Ectodermal cell (in vitro differentiated cells): ENCODE results near the gene TDRD10.

ENCODE experiments used
- H3K27ac ChIP-seq: 2 replicates; pipeline ENCODE4 v1.7.0; 2013; ENCODE audit warnings: mild to moderate bottlenecking, low read depth, low read length; ENCODE audit not compliant: insufficient read depth, poor library complexity, severe bottlenecking
- H3K27me3 ChIP-seq: 2 replicates; pipeline ENCODE4 v1.7.0; 2013; ENCODE audit warnings: mild to moderate bottlenecking, low read length; ENCODE audit not compliant: insufficient read depth, control insufficient read depth, poor library complexity, severe bottlenecking
- H3K36me3 ChIP-seq: one replicate; pipeline ENCODE4 v1.7.0; 2013; ENCODE audit warnings: low read length; ENCODE audit not compliant: control insufficient read depth, insufficient read depth
- H3K4me1 ChIP-seq: one replicate; pipeline ENCODE4 v1.7.0; 2013; ENCODE audit warnings: low read length; ENCODE audit not compliant: control insufficient read depth, insufficient read depth
- H3K4me3 ChIP-seq: 2 replicates; pipeline ENCODE4 v1.7.0; 2013; ENCODE audit warnings: low read depth, low read length, control low read depth; ENCODE audit not compliant: insufficient read depth
- H3K9me3 ChIP-seq: 2 replicates; pipeline ENCODE4 v1.7.0; 2013; ENCODE audit warnings: mild to moderate bottlenecking, low read length, moderate library complexity; ENCODE audit not compliant: control insufficient read depth
- WGBS, 2 experiments: methylation state at CpG; one replicate each; pipeline ENCODE4 v1.1.7; 2013; ENCODE audit warnings: missing lambda C conversion rate in 2 of 2; 5-methylcytosine and 5-hydroxymethylcytosine counted together

The TDRD10 gene

GRCh38 chr1:154577346-154578057 is 75.5 kb downstream of the TDRD10 start:
- Histone ChIP-seq H3K36me3 (peaks cover 26% of the 10 kb centered on the region), H3K4me1 (peaks cover 3% of the 10 kb centered on the region), H3K9me3 (no peaks in the 10 kb centered on the region), H3K27ac (no peak overlapping the region), H3K27me3 (no peaks in the 10 kb centered on the region), H3K4me3 (no peak overlapping the region)
- 91 to 94% methylated on average over 7 of the region's 7 CpGs for WGBS, 2 experiments

- Histone ChIP-seq H3K9me3 (no peaks in the 10 kb centered on the region), H3K36me3 (peaks cover 32% of the 10 kb centered on the region)
- WGBS, 2 experiments = 94 to 96% methylated on average over 6 of the region's 6 CpGs
These were observed 76.0 kb downstream of the TDRD10 start for GRCh38 chr1:154578058-154578418.

GRCh38 chr1:154579374-154579773 is 77.4 kb downstream of the TDRD10 start:
- no peaks in the 10 kb centered on the region for H3K9me3 ChIP-seq
- no peak overlapping the region for H3K27ac ChIP-seq
- no peaks in the 10 kb centered on the region for H3K27me3 ChIP-seq
- peaks cover 45% of the 10 kb centered on the region for H3K36me3 ChIP-seq
- no peak overlapping the region for H3K4me3 ChIP-seq
- no peaks in the 10 kb centered on the region for H3K4me1 ChIP-seq
- 93 to 94% methylated on average over 8 of the region's 8 CpGs for WGBS, 2 experiments

More at GRCh38 chr1:154578058-154578418, 76.0 kb downstream of the TDRD10 start:
- Histone ChIP-seq H3K27me3 (no peaks in the 10 kb centered on the region), H3K4me3 (no peak overlapping the region), H3K4me1 (no peaks in the 10 kb centered on the region), H3K27ac (no peak overlapping the region)

- no peaks in the 10 kb centered on the region for H3K9me3 ChIP-seq
- H3K4me1 ChIP-seq = no peaks in the 10 kb centered on the region
- peaks cover 64% of the 10 kb centered on the region for H3K36me3 ChIP-seq
- no peak overlapping the region for H3K27ac ChIP-seq
- 94 to 98% methylated on average over 3 of the region's 3 CpGs for WGBS, 2 experiments
- H3K4me3 ChIP-seq = no peak overlapping the region
- H3K27me3 ChIP-seq = no peaks in the 10 kb centered on the region
These were observed 79.7 kb downstream of the TDRD10 start for GRCh38 chr1:154581766-154582165.

- peaks cover 75% of the 10 kb centered on the region for H3K36me3 ChIP-seq
- no peaks in the 10 kb centered on the region for H3K9me3 ChIP-seq
- no peak overlapping the region for H3K27ac ChIP-seq
- H3K4me1 ChIP-seq = no peaks in the 10 kb centered on the region
- no peak overlapping the region for H3K4me3 ChIP-seq
- WGBS, 2 experiments = 95% methylated on average over 6 of the region's 6 CpGs
- H3K27me3 ChIP-seq = no peaks in the 10 kb centered on the region
These were observed 80.9 kb downstream of the TDRD10 start for GRCh38 chr1:154582885-154583284.

GRCh38 chr1:154583773-154584172 is 81.8 kb downstream of the TDRD10 start:
- H3K27me3 ChIP-seq = no peaks in the 10 kb centered on the region
- WGBS, 2 experiments = 85% methylated on average over 9 of the region's 9 CpGs
- H3K36me3 ChIP-seq = peaks cover 79% of the 10 kb centered on the region
- no peak overlapping the region for H3K27ac ChIP-seq
- H3K4me3 ChIP-seq = no peak overlapping the region
- no peaks in the 10 kb centered on the region for H3K9me3 ChIP-seq
- no peaks in the 10 kb centered on the region for H3K4me1 ChIP-seq

- Histone ChIP-seq H3K27me3 (no peaks in the 10 kb centered on the region), H3K36me3 (peaks cover 80% of the 10 kb centered on the region), H3K4me3 (no peak overlapping the region), H3K4me1 (no peaks in the 10 kb centered on the region), H3K9me3 (no peaks in the 10 kb centered on the region), H3K27ac (no peak overlapping the region)
- WGBS, 2 experiments = 96 to 97% methylated on average over 9 of the region's 9 CpGs
These were observed 82.4 kb downstream of the TDRD10 start for GRCh38 chr1:154584267-154584994.

- H3K36me3 ChIP-seq = peaks cover 92% of the 10 kb centered on the region
- H3K27me3 ChIP-seq = no peaks in the 10 kb centered on the region
- H3K4me1 ChIP-seq = no peaks in the 10 kb centered on the region
- no peak overlapping the region for H3K27ac ChIP-seq
- no peaks in the 10 kb centered on the region for H3K9me3 ChIP-seq
- WGBS, 2 experiments = 92 to 95% methylated on average over 10 of the region's 10 CpGs
- H3K4me3 ChIP-seq = no peak overlapping the region
These were observed 84.2 kb downstream of the TDRD10 start for GRCh38 chr1:154586231-154586630.

- 91 to 93% methylated on average over 6 of the region's 6 CpGs for WGBS, 2 experiments
- H3K9me3 ChIP-seq = no peaks in the 10 kb centered on the region
- peaks cover 91% of the 10 kb centered on the region for H3K36me3 ChIP-seq
- H3K4me3 ChIP-seq = no peak overlapping the region
- H3K27me3 ChIP-seq = no peaks in the 10 kb centered on the region
- H3K4me1 ChIP-seq = no peaks in the 10 kb centered on the region
- H3K27ac ChIP-seq = no peak overlapping the region
These were observed 84.6 kb downstream of the TDRD10 start for GRCh38 chr1:154586641-154587040.

GRCh38 chr1:154589780-154590179 is 87.8 kb downstream of the TDRD10 start:
- Histone ChIP-seq H3K4me1 (no peaks in the 10 kb centered on the region), H3K27me3 (no peaks in the 10 kb centered on the region), H3K9me3 (no peaks in the 10 kb centered on the region), H3K36me3 (peaks cover 85% of the 10 kb centered on the region), H3K27ac (no peak overlapping the region), H3K4me3 (no peak overlapping the region)
- WGBS, 2 experiments = 85 to 94% methylated on average over 9 to 10 of the region's 10 CpGs
